Neural cell (in vitro differentiated cells): Measurements from ENCODE around the gene CPB1. TPM values are rescaled to one million over a fixed set of nuclear protein-coding genes. Genes with fewer than 3 reads are reported as not detected.

Experiments
- H2AFZ ChIP-seq: fragments of 200-600, 300-800 bp; sonication (generic), shearing (Covaris generic); 2 replicates; pipeline ENCODE4 v1.6.0; 2014; ENCODE audit warnings: low read depth, mild to moderate bottlenecking, antibody characterized with exemption, low read length, moderate library complexity
- H3F3A ChIP-seq: fragments of 200-600 bp; shearing (Covaris generic); 2 replicates; pipeline ENCODE4 v1.6.1; 2016; ENCODE audit warnings: mild to moderate bottlenecking, moderate library complexity, mixed read lengths, antibody characterized with exemption, low read length; ENCODE audit not compliant: insufficient read depth, poor library complexity, severe bottlenecking
- H3K27ac ChIP-seq: fragments of 200-600, 300-800 bp; sonication (generic), shearing (Covaris generic); 2 replicates; pipeline ENCODE4 v1.5.1; 2014; ENCODE audit warnings: mild to moderate bottlenecking, low read length, moderate library complexity
- H3K27me3 ChIP-seq: fragments of 300-800, 200-600 bp; sonication (generic), shearing (Covaris generic); 2 replicates; pipeline ENCODE4 v1.6.0; 2014; ENCODE audit warnings: mild to moderate bottlenecking, low read depth, low read length, moderate library complexity; ENCODE audit not compliant: insufficient read depth
- H3K36me3 ChIP-seq: fragments of 300-800, 200-600 bp; sonication (generic), shearing (Covaris generic); 2 replicates; pipeline ENCODE4 v1.5.1; 2014; ENCODE audit warnings: mild to moderate bottlenecking, antibody characterized with exemption, low read length, moderate library complexity; ENCODE audit not compliant: insufficient read depth
- H3K4me2 ChIP-seq: fragments of 300-800, 200-600 bp; sonication (generic), shearing (Covaris generic); 2 replicates; pipeline ENCODE4 v1.6.0; 2014; ENCODE audit warnings: mild to moderate bottlenecking, low read length
- H3K4me3 ChIP-seq: fragments of 300-800, 200-600 bp; sonication (generic), shearing (Covaris generic); 2 replicates; pipeline ENCODE4 v1.5.1; 2014; ENCODE audit warnings: mild to moderate bottlenecking, low read length, moderate library complexity
- H3K79me2 ChIP-seq: fragments of 200-600 bp; shearing (Covaris generic); replicated peaks from 2 replicates; pipeline ENCODE4 v1.6.0; 2014; ENCODE audit warnings: mild to moderate bottlenecking, low read length, moderate library complexity; ENCODE audit not compliant: insufficient read depth
- H3K9ac ChIP-seq: fragments of 300-800, 200-600 bp; sonication (generic), shearing (Covaris generic); 2 replicates; pipeline ENCODE4 v1.6.1; 2016; ENCODE audit warnings: mild to moderate bottlenecking, low read length, mixed read lengths
- H3K9me2 ChIP-seq: fragments of 200-600 bp; shearing (Covaris generic); 2 replicates; pipeline ENCODE4 v1.6.1; 2016; ENCODE audit warnings: mild to moderate bottlenecking, low read length, mixed read lengths; ENCODE audit not compliant: insufficient read depth
- H3K9me3 ChIP-seq: fragments of 200-600, 300-800 bp; sonication (generic), shearing (Covaris generic); 2 replicates; pipeline ENCODE4 v1.6.1; 2016; ENCODE audit warnings: mild to moderate bottlenecking, mixed run types, low read length, moderate library complexity, mixed read lengths
- H4K20me1 ChIP-seq: fragments of 200-600 bp; shearing (Covaris generic); 2 replicates; pipeline ENCODE4 v1.6.1; 2016; ENCODE audit warnings: mild to moderate bottlenecking, mixed run types; ENCODE audit not compliant: insufficient read depth
- EP300 ChIP-seq: fragments of 450-650 bp; conservative IDR thresholded peaks from 2 replicates; pipeline ENCODE4 v1.6.1; 2014; ENCODE audit warnings: antibody characterized with exemption, mild to moderate bottlenecking, moderate library complexity; ENCODE audit not compliant: poor library complexity, severe bottlenecking
- EZH2 ChIP-seq: fragments of 200-600, 300-800 bp; shearing (Covaris generic), sonication (generic); IDR thresholded peaks from 2 replicates; pipeline ENCODE4 v1.6.1; 2014; ENCODE audit warnings: antibody characterized with exemption, low read length, borderline replicate concordance, mild to moderate bottlenecking; ENCODE audit not compliant: insufficient read depth, poor library complexity, severe bottlenecking
- MXI1 ChIP-seq: fragments of 450-650 bp; conservative IDR thresholded peaks from 2 replicates; pipeline ENCODE4 v1.6.1; 2014; ENCODE audit warnings: antibody characterized with exemption, mild to moderate bottlenecking; ENCODE audit not compliant: poor library complexity, severe bottlenecking
- POLR2AphosphoS5 ChIP-seq: IDR thresholded peaks from 2 replicates; pipeline ENCODE4 v1.6.1; 2012
- RAD21 ChIP-seq: fragments of 450-650 bp; conservative IDR thresholded peaks from 2 replicates; pipeline ENCODE4 v1.6.1; 2014; ENCODE audit warnings: antibody characterized with exemption, mild to moderate bottlenecking, moderate library complexity
- SMC3 ChIP-seq: fragments of 450-650 bp; conservative IDR thresholded peaks from 2 replicates; pipeline ENCODE4 v1.6.1; 2014; ENCODE audit warnings: antibody characterized with exemption, mild to moderate bottlenecking, moderate library complexity; ENCODE audit not compliant: poor library complexity
- TAF1 ChIP-seq: IDR thresholded peaks from 2 replicates; pipeline ENCODE4 v1.6.1; 2012; ENCODE audit warnings: low read depth
- polyA plus RNA-seq: library from polyadenylated mRNA; depleted of rRNA; stranded (reverse); fragments of >200 nt; gene quantifications from 2 replicates; pipeline ENCODE4 v1.2.3, GENCODE V29; 2014
- TF ChIP-seq, protein P1 (sequence below): fragments of 450-650 bp; IDR thresholded peaks from 2 replicates; pipeline ENCODE4 v1.5.1; 2014; ENCODE audit warnings: antibody characterized with exemption, mild to moderate bottlenecking, moderate library complexity; ENCODE audit not compliant: poor library complexity, severe bottlenecking
- TF ChIP-seq, protein P2 (sequence below): IDR thresholded peaks from 2 replicates; pipeline ENCODE4 v1.6.1; 2012; ENCODE audit warnings: borderline replicate concordance

CPB1 gene
- polyA plus RNA-seq, 1 donor from 2014 or later: 0.19 TPM

DNA sequence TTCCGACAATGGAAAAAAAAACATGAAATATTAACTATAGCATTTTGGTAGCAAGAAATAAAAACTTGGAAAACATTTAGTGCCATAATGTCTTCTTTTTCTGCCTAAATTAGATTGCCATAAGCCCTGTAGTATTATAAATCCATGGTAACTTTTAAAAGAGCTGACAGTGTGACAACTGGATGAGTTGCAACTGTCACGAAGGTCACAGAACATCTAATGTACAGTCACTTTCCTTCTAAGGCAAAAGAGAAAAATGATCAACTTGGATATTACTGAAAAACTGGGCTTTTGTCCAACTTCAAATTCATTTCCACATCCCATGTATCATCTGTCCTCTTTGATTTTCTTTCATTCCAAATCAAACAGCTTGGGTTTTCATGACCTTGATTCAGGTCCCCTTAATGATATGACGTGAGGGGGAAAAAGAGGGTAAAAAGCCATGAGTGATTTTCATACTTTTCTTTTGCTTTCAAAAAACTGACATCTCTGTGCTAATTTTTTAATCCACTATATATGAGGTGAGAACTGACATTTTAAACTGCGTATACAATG, 602 bp downstream of the CPB1 start:
- H3K79me2 ChIP-seq: no peaks in the 10 kb centered on the region
- no peaks in the 10 kb centered on the region for H3K9me2 ChIP-seq
- H3K36me3 ChIP-seq: no peaks in the 10 kb centered on the region
- H3K4me2 ChIP-seq: no peak overlapping the region
- no peaks in the 10 kb centered on the region for H3F3A ChIP-seq
- H3K4me3 ChIP-seq: no peak overlapping the region
- H3K27ac ChIP-seq: no peak overlapping the region
- H3K9ac ChIP-seq: no peak overlapping the region
- no peaks in the 10 kb centered on the region for H3K9me3 ChIP-seq
- H3K27me3 ChIP-seq: no peaks in the 10 kb centered on the region
- no peak overlapping the region for H2AFZ ChIP-seq
- no peaks in the 10 kb centered on the region for H4K20me1 ChIP-seq
- TF ChIP-seq EP300 (no peak), EZH2 (no peak), RAD21 (no peak), SMC3 (no peak), TAF1 (no peak)
- TF ChIP-seq, protein P1, sequence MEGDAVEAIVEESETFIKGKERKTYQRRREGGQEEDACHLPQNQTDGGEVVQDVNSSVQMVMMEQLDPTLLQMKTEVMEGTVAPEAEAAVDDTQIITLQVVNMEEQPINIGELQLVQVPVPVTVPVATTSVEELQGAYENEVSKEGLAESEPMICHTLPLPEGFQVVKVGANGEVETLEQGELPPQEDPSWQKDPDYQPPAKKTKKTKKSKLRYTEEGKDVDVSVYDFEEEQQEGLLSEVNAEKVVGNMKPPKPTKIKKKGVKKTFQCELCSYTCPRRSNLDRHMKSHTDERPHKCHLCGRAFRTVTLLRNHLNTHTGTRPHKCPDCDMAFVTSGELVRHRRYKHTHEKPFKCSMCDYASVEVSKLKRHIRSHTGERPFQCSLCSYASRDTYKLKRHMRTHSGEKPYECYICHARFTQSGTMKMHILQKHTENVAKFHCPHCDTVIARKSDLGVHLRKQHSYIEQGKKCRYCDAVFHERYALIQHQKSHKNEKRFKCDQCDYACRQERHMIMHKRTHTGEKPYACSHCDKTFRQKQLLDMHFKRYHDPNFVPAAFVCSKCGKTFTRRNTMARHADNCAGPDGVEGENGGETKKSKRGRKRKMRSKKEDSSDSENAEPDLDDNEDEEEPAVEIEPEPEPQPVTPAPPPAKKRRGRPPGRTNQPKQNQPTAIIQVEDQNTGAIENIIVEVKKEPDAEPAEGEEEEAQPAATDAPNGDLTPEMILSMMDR: no peak
- TF ChIP-seq, protein P2, sequence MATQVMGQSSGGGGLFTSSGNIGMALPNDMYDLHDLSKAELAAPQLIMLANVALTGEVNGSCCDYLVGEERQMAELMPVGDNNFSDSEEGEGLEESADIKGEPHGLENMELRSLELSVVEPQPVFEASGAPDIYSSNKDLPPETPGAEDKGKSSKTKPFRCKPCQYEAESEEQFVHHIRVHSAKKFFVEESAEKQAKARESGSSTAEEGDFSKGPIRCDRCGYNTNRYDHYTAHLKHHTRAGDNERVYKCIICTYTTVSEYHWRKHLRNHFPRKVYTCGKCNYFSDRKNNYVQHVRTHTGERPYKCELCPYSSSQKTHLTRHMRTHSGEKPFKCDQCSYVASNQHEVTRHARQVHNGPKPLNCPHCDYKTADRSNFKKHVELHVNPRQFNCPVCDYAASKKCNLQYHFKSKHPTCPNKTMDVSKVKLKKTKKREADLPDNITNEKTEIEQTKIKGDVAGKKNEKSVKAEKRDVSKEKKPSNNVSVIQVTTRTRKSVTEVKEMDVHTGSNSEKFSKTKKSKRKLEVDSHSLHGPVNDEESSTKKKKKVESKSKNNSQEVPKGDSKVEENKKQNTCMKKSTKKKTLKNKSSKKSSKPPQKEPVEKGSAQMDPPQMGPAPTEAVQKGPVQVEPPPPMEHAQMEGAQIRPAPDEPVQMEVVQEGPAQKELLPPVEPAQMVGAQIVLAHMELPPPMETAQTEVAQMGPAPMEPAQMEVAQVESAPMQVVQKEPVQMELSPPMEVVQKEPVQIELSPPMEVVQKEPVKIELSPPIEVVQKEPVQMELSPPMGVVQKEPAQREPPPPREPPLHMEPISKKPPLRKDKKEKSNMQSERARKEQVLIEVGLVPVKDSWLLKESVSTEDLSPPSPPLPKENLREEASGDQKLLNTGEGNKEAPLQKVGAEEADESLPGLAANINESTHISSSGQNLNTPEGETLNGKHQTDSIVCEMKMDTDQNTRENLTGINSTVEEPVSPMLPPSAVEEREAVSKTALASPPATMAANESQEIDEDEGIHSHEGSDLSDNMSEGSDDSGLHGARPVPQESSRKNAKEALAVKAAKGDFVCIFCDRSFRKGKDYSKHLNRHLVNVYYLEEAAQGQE: no peak

DNA sequence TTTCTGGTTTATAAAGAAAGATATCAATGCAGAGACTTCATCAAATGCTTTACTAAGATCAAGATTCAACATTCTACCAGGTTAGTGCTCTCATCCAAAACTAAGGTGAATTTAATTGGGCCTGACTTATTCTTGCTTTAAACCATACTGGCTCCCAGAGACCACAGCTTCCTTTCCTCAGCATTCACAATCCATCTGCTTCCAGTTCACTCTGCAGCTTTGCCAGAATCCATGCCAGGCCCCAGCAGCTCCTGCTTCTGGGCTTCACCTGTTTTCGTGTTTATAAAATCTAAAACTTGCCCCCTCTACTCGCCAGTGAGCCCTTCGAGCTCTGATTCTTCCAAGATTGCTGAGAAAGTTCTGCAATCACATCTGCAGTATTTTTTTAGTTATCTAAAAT, 2.3 kb downstream of the CPB1 start:
- Histone ChIP-seq H3K4me2 (no peak overlapping the region), H3K27me3 (no peaks in the 10 kb centered on the region), H3K36me3 (no peaks in the 10 kb centered on the region), H3K27ac (no peak overlapping the region), H3K79me2 (no peaks in the 10 kb centered on the region), H3K9me2 (no peaks in the 10 kb centered on the region), H3K4me3 (no peak overlapping the region), H3K9me3 (no peaks in the 10 kb centered on the region), H3K9ac (no peak overlapping the region), H3F3A (no peaks in the 10 kb centered on the region), H4K20me1 (no peaks in the 10 kb centered on the region), H2AFZ (no peak overlapping the region)
- TF ChIP-seq EP300: no peak
- no peak for TF ChIP-seq SMC3
- TF ChIP-seq POLR2AphosphoS5: no peak
- TF ChIP-seq, protein P1: no peak
- no peak for TF ChIP-seq MXI1
- TF ChIP-seq, protein P2: no peak
- TF ChIP-seq TAF1: no peak
- no peak for TF ChIP-seq RAD21
- TF ChIP-seq EZH2: no peak
